Mesothelial cell of epicardium (in vitro differentiated cells): ENCODE results near the gene CD300LD. TPM values are rescaled to one million over a fixed set of nuclear protein-coding genes. Genes with fewer than 3 reads are reported as not detected.

ENCODE experiments used
- DNase-seq, 2 experiments: peaks; one replicate each; pipeline ENCODE4 v3.0.0; 2021; ENCODE audit warnings: low spot score in 2 of 2; ENCODE audit not compliant: unreplicated experiment in 2 of 2
- H3K27ac Mint-ChIP-seq: 2 replicates; pipeline ENCODE4 v1.8.0; 2021; ENCODE audit warnings: mixed read lengths
- H3K27me3 Mint-ChIP-seq: 2 replicates; pipeline ENCODE4 v1.8.0; 2021; ENCODE audit warnings: low read depth, mixed read lengths
- H3K36me3 Mint-ChIP-seq: 2 replicates; pipeline ENCODE4 v1.8.0; 2021; ENCODE audit warnings: mixed read lengths
- H3K4me1 Mint-ChIP-seq: 2 replicates; pipeline ENCODE4 v1.8.0; 2021; ENCODE audit warnings: mixed read lengths
- H3K4me3 Mint-ChIP-seq: 2 replicates; pipeline ENCODE4 v1.8.0; 2021; ENCODE audit warnings: mild to moderate bottlenecking, moderate library complexity, mixed read lengths
- H3K9me3 Mint-ChIP-seq: 2 replicates; pipeline ENCODE4 v1.8.0; 2021; ENCODE audit warnings: mixed read lengths
- total RNA-seq: library from RNA; stranded (reverse); gene quantifications from 3 replicates; pipeline ENCODE4 v1.2.1, GENCODE V29; 2021
- TF ChIP-seq, protein P1 (sequence below): fragments of 200-600 bp; sonication (generic); IDR thresholded peaks from one replicate; pipeline ENCODE4 v1.5.0; 2021; ENCODE audit warnings: antibody characterized with exemption; ENCODE audit not compliant: unreplicated experiment

The CD300LD gene
- total RNA-seq, 1 donor from 2014 or later: not detected

DNA sequence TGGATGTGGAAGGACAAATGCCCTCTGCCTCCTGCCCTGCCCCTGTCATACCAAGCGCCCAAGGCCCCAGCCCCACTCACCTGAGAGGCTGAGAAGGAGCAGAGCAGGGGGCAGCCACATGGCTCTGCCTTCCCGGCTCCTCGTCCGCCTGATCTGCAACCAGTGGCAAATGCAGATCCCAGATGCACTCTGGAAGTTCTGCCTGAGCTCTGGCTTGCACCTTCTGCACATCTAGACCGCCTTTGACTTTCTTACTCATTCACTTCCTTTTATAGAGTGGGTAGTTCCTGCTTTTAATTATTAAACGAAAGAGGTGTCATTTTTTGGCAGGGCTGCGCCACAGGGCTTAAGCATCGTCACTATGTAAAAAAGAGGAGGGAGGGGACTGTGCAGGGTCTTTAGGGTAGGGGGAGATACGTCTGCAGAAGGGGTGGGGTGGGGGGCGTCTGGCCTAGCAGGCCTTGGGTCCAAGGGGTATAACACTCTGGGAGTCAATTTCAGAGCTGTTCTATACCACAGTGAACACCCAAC is 60.8 kb downstream of the CD300LD start, which contains the start of gene CD300LB:
CD300LB (minus strand) TSS at position 245 of the 531 bp plus-strand sequence; CDS start at position 120, 125 bp downstream.
- H3K4me3 Mint-ChIP-seq: no peak within 1 kb of the TSS
- TF ChIP-seq, protein P1, sequence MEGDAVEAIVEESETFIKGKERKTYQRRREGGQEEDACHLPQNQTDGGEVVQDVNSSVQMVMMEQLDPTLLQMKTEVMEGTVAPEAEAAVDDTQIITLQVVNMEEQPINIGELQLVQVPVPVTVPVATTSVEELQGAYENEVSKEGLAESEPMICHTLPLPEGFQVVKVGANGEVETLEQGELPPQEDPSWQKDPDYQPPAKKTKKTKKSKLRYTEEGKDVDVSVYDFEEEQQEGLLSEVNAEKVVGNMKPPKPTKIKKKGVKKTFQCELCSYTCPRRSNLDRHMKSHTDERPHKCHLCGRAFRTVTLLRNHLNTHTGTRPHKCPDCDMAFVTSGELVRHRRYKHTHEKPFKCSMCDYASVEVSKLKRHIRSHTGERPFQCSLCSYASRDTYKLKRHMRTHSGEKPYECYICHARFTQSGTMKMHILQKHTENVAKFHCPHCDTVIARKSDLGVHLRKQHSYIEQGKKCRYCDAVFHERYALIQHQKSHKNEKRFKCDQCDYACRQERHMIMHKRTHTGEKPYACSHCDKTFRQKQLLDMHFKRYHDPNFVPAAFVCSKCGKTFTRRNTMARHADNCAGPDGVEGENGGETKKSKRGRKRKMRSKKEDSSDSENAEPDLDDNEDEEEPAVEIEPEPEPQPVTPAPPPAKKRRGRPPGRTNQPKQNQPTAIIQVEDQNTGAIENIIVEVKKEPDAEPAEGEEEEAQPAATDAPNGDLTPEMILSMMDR: no peak
- H3K4me1 Mint-ChIP-seq: no peaks in the 10 kb centered on the region
- no peaks in the 10 kb centered on the region for H3K36me3 Mint-ChIP-seq
- peaks cover 3% of the 10 kb centered on the region for H3K9me3 Mint-ChIP-seq
- DNase-seq: peak; percentile 5 to 16
- H3K27me3 Mint-ChIP-seq: peaks cover 50% of the 10 kb centered on the region
- no peak within 1 kb of the TSS for H3K27ac Mint-ChIP-seq

DNA sequence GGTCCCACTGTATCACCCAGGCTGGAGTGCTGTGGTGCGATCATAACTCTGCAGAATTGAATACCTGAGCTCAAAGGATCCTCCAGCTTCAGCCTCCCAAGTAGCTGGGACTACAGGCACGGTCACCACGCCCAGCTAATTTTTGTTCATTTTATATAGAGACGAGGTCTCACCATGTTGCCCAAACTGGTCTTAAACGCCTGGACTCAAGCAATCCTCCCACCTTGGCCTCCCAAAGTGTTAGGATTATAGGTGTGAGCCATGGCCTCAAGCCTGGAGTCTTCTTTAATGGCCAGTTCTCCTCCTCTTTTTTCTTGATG is 61.3 kb downstream of the CD300LD start:
- H3K9me3 Mint-ChIP-seq: peaks cover 3% of the 10 kb centered on the region
- H3K27ac Mint-ChIP-seq: no peak overlapping the region
- TF ChIP-seq, protein P1: no peak
- peak in 1 of 2 experiments; percentile 9 for DNase-seq
- peaks cover 52% of the 10 kb centered on the region for H3K27me3 Mint-ChIP-seq
- no peaks in the 10 kb centered on the region for H3K36me3 Mint-ChIP-seq
- no peak overlapping the region for H3K4me3 Mint-ChIP-seq
- no peaks in the 10 kb centered on the region for H3K4me1 Mint-ChIP-seq

Other genes with a start within 250 kb of the CD300LD start
- 0.11 to 0.16 TPM in 2 of 3 replicates, not detected in the other for gene BTBD17, start 230.4 kb downstream of the CD300LD start, total RNA-seq
- gene GPR142, start 224.8 kb downstream of the CD300LD start, total RNA-seq: 0.18 TPM in 1 of 3 replicates, not detected in the others
- 37.2 to 44.2 TPM (median 38.7 TPM) in 3 replicates for gene GPRC5C, start 160.2 kb downstream of the CD300LD start, total RNA-seq
- gene CD300A, start 125.6 kb downstream of the CD300LD start, total RNA-seq: not detected in 3 replicates
- not detected in 3 replicates for gene CD300LB, start 60.8 kb downstream of the CD300LD start, total RNA-seq
- gene CD300C, start 46.2 kb downstream of the CD300LD start, total RNA-seq: not detected in 3 replicates
- gene CD300H, start 24.8 kb downstream of the CD300LD start, total RNA-seq: not detected in 3 replicates
- not detected in 3 replicates for gene CD300E, start 31.5 kb upstream of the CD300LD start, total RNA-seq
- not detected in 3 replicates for gene CD300LF, start 120.6 kb upstream of the CD300LD start, total RNA-seq
- gene RAB37, start 145.0 kb upstream of the CD300LD start, total RNA-seq: 0.16 to 0.38 TPM (median 0.24 TPM) in 3 replicates
- 34.4 to 36.2 TPM (median 34.8 TPM) in 3 replicates for gene NHERF1, start 156.3 kb upstream of the CD300LD start, total RNA-seq
- 78.2 to 83.7 TPM (median 83.1 TPM) in 3 replicates for gene NAT9, start 184.1 kb upstream of the CD300LD start, total RNA-seq